ENCODE data around the gene CCSER2. TPM values are rescaled to one million over a fixed set of nuclear protein-coding genes. Genes with fewer than 3 reads are reported as not detected.
"Not testable (repeated sequence)": the region's sequence is repeated elsewhere in the genome, so short reads cannot be mapped to it uniquely, and the experiment has no call there.

The CCSER2 gene
- total RNA-seq, 1 experiment from 2014 or later: 14.1 TPM

DNA sequence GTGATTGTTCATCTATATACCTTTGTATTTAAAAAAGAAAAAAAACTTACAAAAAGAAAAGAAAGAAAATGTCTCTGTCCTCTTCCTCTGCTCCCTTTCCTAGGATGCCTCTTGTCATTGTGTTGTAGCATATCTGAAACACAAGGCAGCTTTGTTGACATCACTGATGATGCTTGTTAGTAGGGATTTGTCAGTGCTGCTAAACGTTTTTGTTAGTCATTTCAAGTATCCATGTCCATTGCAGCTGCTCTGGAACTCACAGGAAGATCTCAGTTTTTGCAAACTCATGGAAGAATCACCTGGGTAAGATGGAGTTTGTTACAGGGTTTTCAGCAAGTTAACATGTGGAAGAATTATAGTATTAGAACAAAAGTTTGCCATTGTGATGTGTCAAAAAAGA lies 123.6 kb downstream of the CCSER2 start:
- H3K27me3 ChIP-seq (ENCODE audit: control insufficient read depth, insufficient read depth, low read length): no peaks in the 10 kb centered on the region
- no peak overlapping the region for H3K4me3 ChIP-seq (ENCODE audit: insufficient read depth, low read depth, low read length)
- no peak for DNase-seq
- H3K36me3 ChIP-seq (replicated peaks; ENCODE audit: control insufficient read depth, insufficient read depth, low read length): no peaks in the 10 kb centered on the region

GRCh38 chr10:84453303-84453702 lies 124.9 kb downstream of the CCSER2 start:
- Histone ChIP-seq H3K4me3 (ENCODE audit: insufficient read depth, low read depth, low read length) (no peak overlapping the region), H3K36me3 (replicated peaks; ENCODE audit: control insufficient read depth, insufficient read depth, low read length) (no peaks in the 10 kb centered on the region), H3K27me3 (ENCODE audit: control insufficient read depth, insufficient read depth, low read length) (no peaks in the 10 kb centered on the region)
- no peak for DNase-seq

DNA sequence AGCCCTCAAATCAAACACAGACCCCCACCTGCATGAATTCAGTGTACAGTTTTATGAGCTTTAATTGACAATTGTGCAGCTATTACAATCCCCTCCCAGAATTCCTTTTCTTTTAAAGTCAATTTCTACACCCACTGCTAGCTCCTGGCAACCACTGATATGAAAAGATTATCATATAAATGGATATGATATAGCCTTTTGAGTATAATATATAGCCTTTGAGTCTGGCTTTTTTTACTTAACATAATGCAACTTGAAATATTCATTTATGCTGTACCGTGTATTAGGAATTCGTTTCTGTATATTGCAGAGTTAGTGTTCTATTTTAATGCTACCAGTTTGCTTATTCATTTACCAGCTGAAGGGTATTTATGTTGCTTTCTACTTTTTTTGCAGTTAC lies 127.7 kb downstream of the CCSER2 start:
- no peak for DNase-seq
- no peaks in the 10 kb centered on the region for H3K36me3 ChIP-seq (replicated peaks; ENCODE audit: control insufficient read depth, insufficient read depth, low read length)

DNA sequence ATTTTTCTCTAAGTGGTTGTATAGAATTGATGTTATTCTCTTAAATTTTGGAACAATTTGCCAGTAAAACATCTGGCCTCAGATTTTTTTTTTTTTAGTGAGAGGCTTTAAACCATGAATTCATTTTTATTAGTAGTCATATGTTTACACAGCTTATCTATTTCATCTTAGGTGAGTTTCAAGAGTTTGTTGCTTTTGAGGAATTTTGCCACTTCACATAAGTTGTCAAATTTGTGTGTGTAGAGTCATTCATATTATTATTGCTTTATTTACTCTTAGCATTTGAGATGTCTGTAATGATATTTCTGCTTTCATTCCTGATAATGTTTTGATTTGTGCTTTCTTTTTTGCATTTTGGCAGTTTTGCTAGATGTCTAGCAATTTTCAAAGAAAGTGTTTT lies 132.1 kb downstream of the CCSER2 start:
- Histone ChIP-seq H3K4me3 (ENCODE audit: insufficient read depth, low read depth, low read length) (no peak overlapping the region), H3K27me3 (ENCODE audit: control insufficient read depth, insufficient read depth, low read length) (no peaks in the 10 kb centered on the region), H3K36me3 (replicated peaks; ENCODE audit: control insufficient read depth, insufficient read depth, low read length) (no peaks in the 10 kb centered on the region)
- no peak for DNase-seq

More for the DNA sequence above, 127.7 kb downstream of the CCSER2 start:
- Histone ChIP-seq H3K27me3 (ENCODE audit: control insufficient read depth, insufficient read depth, low read length) (no peaks in the 10 kb centered on the region), H3K4me3 (ENCODE audit: insufficient read depth, low read depth, low read length) (no peak overlapping the region)

- no peak overlapping the region for H3K4me3 ChIP-seq (ENCODE audit: insufficient read depth, low read depth, low read length)
- no peaks in the 10 kb centered on the region for H3K36me3 ChIP-seq (replicated peaks; ENCODE audit: control insufficient read depth, insufficient read depth, low read length)
- no peaks in the 10 kb centered on the region for H3K27me3 ChIP-seq (ENCODE audit: control insufficient read depth, insufficient read depth, low read length)
- DNase-seq: no peak
Measured at GRCh38 chr10:84469470-84469869, 141.1 kb downstream of the CCSER2 start.

DNA sequence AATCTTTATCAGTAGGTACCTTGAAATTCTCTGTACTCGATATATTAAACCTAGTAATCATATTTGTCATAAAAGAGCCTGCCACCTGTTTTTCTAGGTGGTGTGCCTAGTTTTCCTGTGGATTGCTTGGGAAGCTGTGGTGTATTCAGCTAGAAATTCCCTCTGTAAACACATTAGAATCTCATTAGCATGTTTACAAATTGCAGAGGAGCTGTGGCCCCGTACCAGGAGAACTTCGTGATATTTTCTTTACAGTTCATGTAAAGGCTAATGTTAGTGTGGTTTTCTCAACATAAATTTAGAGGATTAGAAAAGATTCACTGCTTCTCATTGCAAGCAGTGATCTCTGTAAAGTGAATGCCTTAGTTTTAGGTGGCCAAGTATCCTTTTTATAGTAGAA lies 144.7 kb downstream of the CCSER2 start:
- Histone ChIP-seq H3K4me3 (ENCODE audit: insufficient read depth, low read depth, low read length) (no peak overlapping the region), H3K27me3 (ENCODE audit: control insufficient read depth, insufficient read depth, low read length) (no peaks in the 10 kb centered on the region), H3K36me3 (replicated peaks; ENCODE audit: control insufficient read depth, insufficient read depth, low read length) (no peaks in the 10 kb centered on the region)
- DNase-seq: no peak

DNA sequence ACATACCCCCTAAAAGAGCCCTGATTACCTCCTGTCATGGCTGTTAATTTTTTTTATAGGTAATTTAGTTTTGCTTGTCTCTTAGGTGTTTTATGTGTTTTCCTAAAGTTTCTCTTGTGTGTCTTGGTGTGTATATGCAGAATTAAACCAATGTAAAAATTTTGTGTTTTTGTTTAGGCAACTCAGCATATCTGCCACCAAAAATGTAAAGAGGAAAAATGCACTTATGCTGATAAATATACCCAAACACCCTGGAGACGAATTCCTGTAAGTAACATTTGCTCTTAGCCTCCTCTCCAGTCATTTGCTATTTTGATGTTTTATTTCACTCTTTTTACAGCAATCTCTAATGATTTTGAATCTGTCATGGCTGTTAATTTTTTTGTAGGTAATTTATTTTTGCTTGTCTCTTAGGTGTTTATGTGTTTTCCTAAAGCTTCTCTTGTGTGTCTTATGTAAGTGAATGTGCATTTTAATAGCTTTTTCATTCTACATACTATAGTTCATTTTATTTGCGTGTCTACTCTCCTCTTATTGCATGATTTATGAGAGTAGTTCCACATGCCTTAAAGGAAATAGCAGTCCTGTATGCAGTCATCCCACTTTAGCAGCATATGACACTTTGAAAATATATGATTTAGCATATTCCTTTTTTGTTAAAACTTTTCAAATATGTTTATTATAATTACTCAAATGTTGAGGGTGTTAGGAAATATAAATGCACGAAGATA lies 149.2 kb downstream of the CCSER2 start:
- DNase-seq: no peak
- Histone ChIP-seq H3K4me3 (ENCODE audit: insufficient read depth, low read depth, low read length) (no peak overlapping the region), H3K36me3 (replicated peaks; ENCODE audit: control insufficient read depth, insufficient read depth, low read length) (no peaks in the 10 kb centered on the region), H3K27me3 (ENCODE audit: control insufficient read depth, insufficient read depth, low read length) (no peaks in the 10 kb centered on the region)

- Histone ChIP-seq H3K4me3 (ENCODE audit: insufficient read depth, low read depth, low read length) (no peak overlapping the region), H3K27me3 (ENCODE audit: control insufficient read depth, insufficient read depth, low read length) (no peaks in the 10 kb centered on the region), H3K36me3 (replicated peaks; ENCODE audit: control insufficient read depth, insufficient read depth, low read length) (no peaks in the 10 kb centered on the region)
- no peak for DNase-seq
Measured at GRCh38 chr10:84478151-84478550, 149.8 kb downstream of the CCSER2 start.

DNA sequence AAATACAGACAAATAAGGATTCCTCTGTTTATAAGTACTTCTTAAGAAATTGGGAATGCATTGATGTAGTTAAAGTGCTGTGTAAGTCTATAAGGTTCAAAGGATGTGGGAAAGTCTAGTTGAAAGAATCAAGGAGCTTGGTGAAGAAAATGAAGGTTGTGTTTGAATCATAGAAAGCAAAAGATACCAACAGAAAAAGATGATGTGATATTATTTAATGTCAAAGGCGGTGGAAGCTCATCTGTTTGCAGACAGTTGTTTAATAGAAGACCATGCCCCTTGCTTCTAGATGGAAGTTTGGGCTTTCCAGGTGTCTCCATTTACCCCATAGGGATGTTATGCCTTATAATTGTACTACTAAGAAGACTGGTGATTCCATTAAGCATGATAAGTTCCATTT lies 150.3 kb downstream of the CCSER2 start:
- H3K27me3 ChIP-seq (ENCODE audit: control insufficient read depth, insufficient read depth, low read length): no peaks in the 10 kb centered on the region
- no peaks in the 10 kb centered on the region for H3K36me3 ChIP-seq (replicated peaks; ENCODE audit: control insufficient read depth, insufficient read depth, low read length)
- no peak overlapping the region for H3K4me3 ChIP-seq (ENCODE audit: insufficient read depth, low read depth, low read length)
- DNase-seq: no peak

- H3K36me3 ChIP-seq (replicated peaks; ENCODE audit: control insufficient read depth, insufficient read depth, low read length): no peaks in the 10 kb centered on the region
- no peak overlapping the region for H3K4me3 ChIP-seq (ENCODE audit: insufficient read depth, low read depth, low read length)
- H3K27me3 ChIP-seq (ENCODE audit: control insufficient read depth, insufficient read depth, low read length): no peaks in the 10 kb centered on the region
- DNase-seq: no peak
Measured at GRCh38 chr10:84484541-84484940, 156.2 kb downstream of the CCSER2 start.

GRCh38 chr10:84493361-84493760 lies 165.0 kb downstream of the CCSER2 start:
- DNase-seq: no peak
- no peaks in the 10 kb centered on the region for H3K36me3 ChIP-seq (replicated peaks; ENCODE audit: control insufficient read depth, insufficient read depth, low read length)
- H3K4me3 ChIP-seq (ENCODE audit: insufficient read depth, low read depth, low read length): no peak overlapping the region
- H3K27me3 ChIP-seq (ENCODE audit: control insufficient read depth, insufficient read depth, low read length): no peaks in the 10 kb centered on the region

GRCh38 chr10:84493951-84494848 lies 165.8 kb downstream of the CCSER2 start:
- DNase-seq: no peak
- Histone ChIP-seq H3K4me3 (ENCODE audit: insufficient read depth, low read depth, low read length) (no peak overlapping the region), H3K36me3 (replicated peaks; ENCODE audit: control insufficient read depth, insufficient read depth, low read length) (no peaks in the 10 kb centered on the region), H3K27me3 (ENCODE audit: control insufficient read depth, insufficient read depth, low read length) (no peaks in the 10 kb centered on the region)

GRCh38 chr10:84494849-84495180 lies 166.4 kb downstream of the CCSER2 start:
- Histone ChIP-seq H3K36me3 (replicated peaks; ENCODE audit: control insufficient read depth, insufficient read depth, low read length) (no peaks in the 10 kb centered on the region), H3K4me3 (ENCODE audit: insufficient read depth, low read depth, low read length) (no peak overlapping the region), H3K27me3 (ENCODE audit: control insufficient read depth, insufficient read depth, low read length) (no peaks in the 10 kb centered on the region)
- DNase-seq: no peak

- no peak for DNase-seq
- no peak overlapping the region for H3K4me3 ChIP-seq (ENCODE audit: insufficient read depth, low read depth, low read length)
- no peaks in the 10 kb centered on the region for H3K36me3 ChIP-seq (replicated peaks; ENCODE audit: control insufficient read depth, insufficient read depth, low read length)
- H3K27me3 ChIP-seq (ENCODE audit: control insufficient read depth, insufficient read depth, low read length): no peaks in the 10 kb centered on the region
Measured at GRCh38 chr10:84497978-84498377, 169.6 kb downstream of the CCSER2 start.

- not testable (repeated sequence) for H3K36me3 ChIP-seq (replicated peaks; ENCODE audit: control insufficient read depth, insufficient read depth, low read length); H3K4me3 ChIP-seq (ENCODE audit: insufficient read depth, low read depth, low read length); H3K27me3 ChIP-seq (ENCODE audit: control insufficient read depth, insufficient read depth, low read length); DNase-seq
Measured at GRCh38 chr10:84499039-84499438, 170.7 kb downstream of the CCSER2 start.

Measured in H7 (cell line).